Thyroid gland (tissue), 4 donors: ENCODE data around the gene SKI.

ENCODE experiments used
- POLR2A ChIP-seq, 2 donors: fragments of 450-650 bp; IDR thresholded peaks; one replicate each; pipeline ENCODE4 v1.6.1; 2017; ENCODE audit warnings: antibody characterized with exemption in 2 of 2, mild to moderate bottlenecking in 2 of 2, moderate library complexity in 1 of 2
- TF ChIP-seq, protein P1 (sequence below), 6 experiments: fragments of 200-600 bp in 3 of 6; fragments of 450-650 bp in 3 of 6; sonication (generic) in 3 of 6; IDR thresholded peaks; one replicate each; pipeline ENCODE4 v1.5.1; 2016 to 2019; ENCODE audit warnings: antibody characterized with exemption in 6 of 6, mild to moderate bottlenecking in 2 of 6, inconsistent platforms in 1 of 6, moderate library complexity in 1 of 6

DNA sequence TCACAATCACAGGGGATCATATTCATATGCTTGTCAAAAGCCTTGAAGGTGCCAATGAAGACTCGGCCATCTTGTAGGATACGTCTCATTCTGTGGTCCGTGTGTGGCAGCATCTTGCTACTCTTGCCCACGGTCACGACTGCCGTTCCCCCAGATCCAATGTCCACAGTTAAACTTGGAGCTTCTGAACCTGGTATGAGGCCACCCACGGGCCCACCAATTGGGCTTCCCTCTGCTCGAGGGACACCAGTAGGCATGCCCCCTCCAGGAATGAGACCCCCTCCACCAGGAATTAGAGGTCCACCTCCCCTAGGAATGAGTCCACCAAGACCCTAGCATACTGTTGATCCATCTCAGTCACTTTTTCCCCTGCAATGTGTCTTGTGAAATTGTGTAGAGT, 123.6 kb downstream of the SKI start:
- TF ChIP-seq, protein P1, sequence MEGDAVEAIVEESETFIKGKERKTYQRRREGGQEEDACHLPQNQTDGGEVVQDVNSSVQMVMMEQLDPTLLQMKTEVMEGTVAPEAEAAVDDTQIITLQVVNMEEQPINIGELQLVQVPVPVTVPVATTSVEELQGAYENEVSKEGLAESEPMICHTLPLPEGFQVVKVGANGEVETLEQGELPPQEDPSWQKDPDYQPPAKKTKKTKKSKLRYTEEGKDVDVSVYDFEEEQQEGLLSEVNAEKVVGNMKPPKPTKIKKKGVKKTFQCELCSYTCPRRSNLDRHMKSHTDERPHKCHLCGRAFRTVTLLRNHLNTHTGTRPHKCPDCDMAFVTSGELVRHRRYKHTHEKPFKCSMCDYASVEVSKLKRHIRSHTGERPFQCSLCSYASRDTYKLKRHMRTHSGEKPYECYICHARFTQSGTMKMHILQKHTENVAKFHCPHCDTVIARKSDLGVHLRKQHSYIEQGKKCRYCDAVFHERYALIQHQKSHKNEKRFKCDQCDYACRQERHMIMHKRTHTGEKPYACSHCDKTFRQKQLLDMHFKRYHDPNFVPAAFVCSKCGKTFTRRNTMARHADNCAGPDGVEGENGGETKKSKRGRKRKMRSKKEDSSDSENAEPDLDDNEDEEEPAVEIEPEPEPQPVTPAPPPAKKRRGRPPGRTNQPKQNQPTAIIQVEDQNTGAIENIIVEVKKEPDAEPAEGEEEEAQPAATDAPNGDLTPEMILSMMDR (IDR thresholded peaks at IDR 0.05): no peak
- TF ChIP-seq POLR2A (IDR thresholded peaks at IDR 0.05): no peak
